ENCODE results near the gene ZNF555.
"Not testable (repeated sequence)": the region's sequence is repeated elsewhere in the genome, so short reads cannot be mapped to it uniquely, and the experiment has no call there.

ZNF555 gene

GRCh38 chr19:2840794-2841791, at the start of gene ZNF555:
ZNF555 (plus strand) TSS chr19:2841475; CDS start chr19:2841573, 98 bp downstream.
- Histone ChIP-seq H3K9ac (peak within 1 kb of the TSS; percentile 57), H3K4me1 (no peaks in the 10 kb centered on the region), H3K27ac (peak within 1 kb of the TSS; percentile 79), H3K4me2 (ENCODE audit: low read length) (peak within 1 kb of the TSS; percentile 93), H3K27me3 (ENCODE audit: control insufficient read depth, insufficient read depth, low read length) (no peaks in the 10 kb centered on the region), H3K79me2 (peaks cover 13% of the 10 kb centered on the region), H3K9me3 (ENCODE audit: control insufficient read depth, low read length) (no peaks in the 10 kb centered on the region), H3K36me3 (ENCODE audit: control insufficient read depth, insufficient read depth, low read length) (no peaks in the 10 kb centered on the region), H3K4me3 (ENCODE audit: low read depth, low read length) (peak within 1 kb of the TSS; percentile 68), H2AFZ (peak within 1 kb of the TSS; percentile 62)
- TF ChIP-seq, protein P1, sequence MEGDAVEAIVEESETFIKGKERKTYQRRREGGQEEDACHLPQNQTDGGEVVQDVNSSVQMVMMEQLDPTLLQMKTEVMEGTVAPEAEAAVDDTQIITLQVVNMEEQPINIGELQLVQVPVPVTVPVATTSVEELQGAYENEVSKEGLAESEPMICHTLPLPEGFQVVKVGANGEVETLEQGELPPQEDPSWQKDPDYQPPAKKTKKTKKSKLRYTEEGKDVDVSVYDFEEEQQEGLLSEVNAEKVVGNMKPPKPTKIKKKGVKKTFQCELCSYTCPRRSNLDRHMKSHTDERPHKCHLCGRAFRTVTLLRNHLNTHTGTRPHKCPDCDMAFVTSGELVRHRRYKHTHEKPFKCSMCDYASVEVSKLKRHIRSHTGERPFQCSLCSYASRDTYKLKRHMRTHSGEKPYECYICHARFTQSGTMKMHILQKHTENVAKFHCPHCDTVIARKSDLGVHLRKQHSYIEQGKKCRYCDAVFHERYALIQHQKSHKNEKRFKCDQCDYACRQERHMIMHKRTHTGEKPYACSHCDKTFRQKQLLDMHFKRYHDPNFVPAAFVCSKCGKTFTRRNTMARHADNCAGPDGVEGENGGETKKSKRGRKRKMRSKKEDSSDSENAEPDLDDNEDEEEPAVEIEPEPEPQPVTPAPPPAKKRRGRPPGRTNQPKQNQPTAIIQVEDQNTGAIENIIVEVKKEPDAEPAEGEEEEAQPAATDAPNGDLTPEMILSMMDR (IDR thresholded peaks at IDR 0.05): peak; percentile 57

DNA sequence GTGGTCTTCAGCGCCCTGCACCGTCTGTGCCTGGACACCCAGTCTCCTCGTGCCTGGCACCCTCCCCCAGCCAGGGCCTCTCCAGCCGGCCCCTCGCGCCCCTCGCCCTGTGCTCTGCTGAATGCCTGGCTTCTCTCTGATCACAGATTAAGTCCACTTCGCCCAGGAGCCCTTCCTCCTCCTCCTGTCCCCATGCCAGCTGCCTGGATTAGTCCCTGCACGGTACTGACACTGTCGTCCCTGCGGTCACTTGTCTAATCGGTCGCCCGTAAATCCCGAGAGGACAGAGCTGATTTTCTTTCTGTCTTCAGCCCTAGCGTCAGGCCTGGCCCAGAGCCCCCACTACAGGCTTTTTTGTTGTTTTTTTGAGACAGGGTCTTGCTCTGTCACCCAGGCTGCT, 49.4 kb upstream of the ZNF555 start:
- H3K9ac ChIP-seq: no peak overlapping the region

GRCh38 chr19:2792666-2793065, 48.6 kb upstream of the ZNF555 start:
- not testable (repeated sequence) for H3K9me3 ChIP-seq (ENCODE audit: control insufficient read depth, low read length); H3K36me3 ChIP-seq (ENCODE audit: control insufficient read depth, insufficient read depth, low read length); H3K4me1 ChIP-seq; H3K4me3 ChIP-seq (ENCODE audit: low read depth, low read length); H3K27ac ChIP-seq; H2AFZ ChIP-seq; H3K4me2 ChIP-seq (ENCODE audit: low read length); H3K9ac ChIP-seq; H3K27me3 ChIP-seq (ENCODE audit: control insufficient read depth, insufficient read depth, low read length)
- H3K79me2 ChIP-seq: peaks cover 11% of the 10 kb centered on the region

More for the DNA sequence above, 49.4 kb upstream of the ZNF555 start:
- Histone ChIP-seq H3K79me2 (peaks cover 11% of the 10 kb centered on the region), H3K27me3 (ENCODE audit: control insufficient read depth, insufficient read depth, low read length) (no peaks in the 10 kb centered on the region), H3K27ac (no peak overlapping the region), H3K9me3 (ENCODE audit: control insufficient read depth, low read length) (no peaks in the 10 kb centered on the region), H3K4me3 (ENCODE audit: low read depth, low read length) (no peak overlapping the region), H2AFZ (no peak overlapping the region), H3K4me2 (ENCODE audit: low read length) (no peak overlapping the region), H3K36me3 (ENCODE audit: control insufficient read depth, insufficient read depth, low read length) (no peaks in the 10 kb centered on the region), H3K4me1 (no peaks in the 10 kb centered on the region)
- TF ChIP-seq, protein P1 (IDR thresholded peaks at IDR 0.05): no peak

- no peak overlapping the region for H3K27ac ChIP-seq
- no peak overlapping the region for H2AFZ ChIP-seq
- H3K27me3 ChIP-seq (ENCODE audit: control insufficient read depth, insufficient read depth, low read length): no peaks in the 10 kb centered on the region
- H3K4me3 ChIP-seq (ENCODE audit: low read depth, low read length): no peak overlapping the region
- peaks cover 11% of the 10 kb centered on the region for H3K79me2 ChIP-seq
- no peaks in the 10 kb centered on the region for H3K36me3 ChIP-seq (ENCODE audit: control insufficient read depth, insufficient read depth, low read length)
- TF ChIP-seq, protein P1 (IDR thresholded peaks at IDR 0.05): no peak
- no peaks in the 10 kb centered on the region for H3K9me3 ChIP-seq (ENCODE audit: control insufficient read depth, low read length)
- H3K4me2 ChIP-seq (ENCODE audit: low read length): no peak overlapping the region
- no peak overlapping the region for H3K9ac ChIP-seq
- H3K4me1 ChIP-seq: no peaks in the 10 kb centered on the region
Measured at GRCh38 chr19:2793126-2793525, 48.1 kb upstream of the ZNF555 start.

- TF ChIP-seq, protein P1 (IDR thresholded peaks at IDR 0.05): no peak
- Histone ChIP-seq H3K36me3 (ENCODE audit: control insufficient read depth, insufficient read depth, low read length) (no peaks in the 10 kb centered on the region), H3K27me3 (ENCODE audit: control insufficient read depth, insufficient read depth, low read length) (no peaks in the 10 kb centered on the region), H3K9ac (no peak overlapping the region), H3K4me1 (no peaks in the 10 kb centered on the region), H3K9me3 (ENCODE audit: control insufficient read depth, low read length) (no peaks in the 10 kb centered on the region), H3K79me2 (peaks cover 11% of the 10 kb centered on the region), H3K27ac (no peak overlapping the region), H2AFZ (no peak overlapping the region), H3K4me2 (ENCODE audit: low read length) (no peak overlapping the region), H3K4me3 (ENCODE audit: low read depth, low read length) (no peak overlapping the region)
Measured at GRCh38 chr19:2793577-2793976, 47.7 kb upstream of the ZNF555 start.

All from parathyroid adenoma (tissue), 2 donors.